Ascending aorta (tissue), 2 donors: ENCODE measurements around the gene RBM5. TPM values are rescaled to one million over a fixed set of nuclear protein-coding genes. Genes with fewer than 3 reads are reported as not detected.
A peak's percentile ranks its signal among the peaks of the same experiment; 100 is the strongest.

ENCODE experiments used
- DNase-seq, 2 donors: peaks; one replicate each; pipeline ENCODE4 v3.0.0-alpha.2; 2019; ENCODE audit warnings: low spot score in 2 of 2
- H3K27ac ChIP-seq, 2 donors: fragments of 200-600 bp; sonication (generic); one replicate each; pipeline ENCODE4 v1.5.1; 2016 to 2017; ENCODE audit warnings: mild to moderate bottlenecking in 1 of 2
- H3K27me3 ChIP-seq: fragments of 200-600 bp; sonication (generic); one replicate; pipeline ENCODE4 v1.5.1; 2017
- H3K36me3 ChIP-seq, 2 donors: fragments of 200-600 bp; sonication (generic); one replicate each; pipeline ENCODE4 v1.5.1; 2016
- H3K4me1 ChIP-seq, 2 donors: fragments of 200-600 bp; sonication (generic); one replicate each; pipeline ENCODE4 v1.5.1; 2016 to 2017; ENCODE audit warnings: mild to moderate bottlenecking in 1 of 2
- H3K4me3 ChIP-seq, 2 donors: fragments of 200-600 bp; sonication (generic); one replicate each; pipeline ENCODE4 v1.5.1; 2016 to 2017; ENCODE audit warnings: mild to moderate bottlenecking in 1 of 2
- H3K9me3 ChIP-seq, 2 donors: fragments of 200-600 bp; sonication (generic); one replicate each; pipeline ENCODE4 v1.5.1; 2016
- intact Hi-C: fragments of 100-400 bp; cut with DNase I; formaldehyde crosslinking; loops from one replicate; pipeline ENCODE4 v1.15.1; 2023
- total RNA-seq: library from RNA; depleted of rRNA; stranded (reverse); fragments of >200 nt; gene quantifications from one replicate; pipeline ENCODE4 v1.1.0, GENCODE V29; 2016
- TF ChIP-seq, protein P1 (sequence below), 3 experiments: fragments of 200-600 bp in 2 of 3; fragments of 450-650 bp in 1 of 3; sonication (generic) in 2 of 3; IDR thresholded peaks; one replicate each; pipeline ENCODE4 v1.5.1; 2016 to 2019; ENCODE audit warnings: antibody characterized with exemption in 3 of 3, mild to moderate bottlenecking in 1 of 3, moderate library complexity in 1 of 3

RBM5 gene
- total RNA-seq = 105 TPM

DNA sequence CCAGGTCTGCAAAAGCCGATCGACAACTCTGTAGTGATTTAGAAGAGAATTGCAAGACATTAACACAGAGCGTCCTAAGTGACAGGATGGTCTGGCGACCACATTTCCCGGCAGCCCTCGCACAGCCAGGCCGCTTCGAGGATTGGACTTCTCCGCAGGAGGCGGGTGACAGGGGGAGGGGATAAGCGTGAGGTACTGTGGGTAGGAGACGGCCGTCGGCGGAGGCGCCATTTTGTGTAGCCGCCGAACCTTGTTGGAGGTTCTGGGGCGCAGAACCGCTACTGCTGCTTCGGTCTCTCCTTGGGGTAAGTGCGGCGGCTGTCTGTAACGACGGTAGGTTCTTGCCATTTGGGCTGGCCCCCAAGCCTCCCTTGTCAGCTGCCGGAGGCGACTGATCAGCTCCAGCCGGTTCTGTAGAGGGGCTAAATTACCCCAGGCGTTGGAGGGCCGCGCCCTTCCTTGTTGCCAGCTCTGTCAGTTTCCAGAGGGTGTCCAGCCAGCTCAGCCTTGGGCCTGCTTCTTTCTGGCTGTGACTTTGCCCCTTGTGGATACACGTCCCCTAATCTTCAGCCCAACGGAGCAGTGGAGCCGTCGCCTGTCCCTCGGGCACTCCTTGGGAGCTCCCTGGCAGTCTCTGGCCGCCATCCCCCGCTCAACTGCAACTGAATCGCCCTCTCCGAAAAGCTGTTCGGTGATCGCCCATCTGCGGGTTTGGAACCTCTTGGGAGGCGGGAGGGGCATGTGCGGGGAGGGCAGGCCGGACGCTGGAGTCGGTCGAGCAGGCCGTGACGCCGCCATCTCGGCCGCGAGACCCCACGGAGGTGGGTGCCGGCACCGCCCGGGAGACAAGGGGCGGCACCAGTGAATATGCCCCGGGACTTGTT lies at the start of gene RBM5:
TSS of gene RBM5 (plus strand) at position 195 of the 884 bp plus-strand sequence. CDS start 1,516 bp downstream, outside the sequence.
- peak; percentile 75 to 96 for DNase-seq
- Histone ChIP-seq H3K36me3 (peaks cover 29 to 35% of the 10 kb centered on the region in 2 donors), H3K4me3 (peak within 1 kb of the TSS; percentile 88 to 91), H3K4me1 (peaks cover 2 to 21% of the 10 kb centered on the region in 2 donors), H3K27me3 (no peaks in the 10 kb centered on the region), H3K9me3 (no peaks in the 10 kb centered on the region), H3K27ac (peak within 1 kb of the TSS; percentile 96 to 97)
- TF ChIP-seq, protein P1, sequence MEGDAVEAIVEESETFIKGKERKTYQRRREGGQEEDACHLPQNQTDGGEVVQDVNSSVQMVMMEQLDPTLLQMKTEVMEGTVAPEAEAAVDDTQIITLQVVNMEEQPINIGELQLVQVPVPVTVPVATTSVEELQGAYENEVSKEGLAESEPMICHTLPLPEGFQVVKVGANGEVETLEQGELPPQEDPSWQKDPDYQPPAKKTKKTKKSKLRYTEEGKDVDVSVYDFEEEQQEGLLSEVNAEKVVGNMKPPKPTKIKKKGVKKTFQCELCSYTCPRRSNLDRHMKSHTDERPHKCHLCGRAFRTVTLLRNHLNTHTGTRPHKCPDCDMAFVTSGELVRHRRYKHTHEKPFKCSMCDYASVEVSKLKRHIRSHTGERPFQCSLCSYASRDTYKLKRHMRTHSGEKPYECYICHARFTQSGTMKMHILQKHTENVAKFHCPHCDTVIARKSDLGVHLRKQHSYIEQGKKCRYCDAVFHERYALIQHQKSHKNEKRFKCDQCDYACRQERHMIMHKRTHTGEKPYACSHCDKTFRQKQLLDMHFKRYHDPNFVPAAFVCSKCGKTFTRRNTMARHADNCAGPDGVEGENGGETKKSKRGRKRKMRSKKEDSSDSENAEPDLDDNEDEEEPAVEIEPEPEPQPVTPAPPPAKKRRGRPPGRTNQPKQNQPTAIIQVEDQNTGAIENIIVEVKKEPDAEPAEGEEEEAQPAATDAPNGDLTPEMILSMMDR (IDR thresholded peaks at IDR 0.05) = no peak
- intact Hi-C loops = loop anchor here (5.0 kb wide), 1 partner anchor 287 kb away; the partner anchor contains the start of gene INKA1

DNA sequence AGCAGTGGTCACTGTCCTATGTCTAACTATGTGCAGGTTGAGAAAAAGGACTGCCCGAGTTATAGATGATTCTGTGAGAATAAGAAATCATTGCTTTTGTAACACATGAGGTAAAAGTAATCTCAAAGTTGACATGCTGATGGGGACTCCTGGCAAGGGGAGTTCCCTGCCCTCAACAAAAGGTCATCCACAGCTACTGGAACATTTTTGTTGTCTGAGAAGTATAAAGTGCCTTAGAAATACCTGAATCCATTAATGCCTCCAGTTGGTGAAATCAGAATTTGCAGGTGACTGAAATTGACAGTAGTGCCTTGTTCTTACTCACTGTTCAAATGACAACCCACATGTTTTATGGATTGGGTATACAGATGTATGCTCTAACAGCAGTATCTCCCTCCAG lies 43.7 kb upstream of the RBM5 start:
- Histone ChIP-seq H3K4me1 (no peaks in the 10 kb centered on the region), H3K27me3 (no peaks in the 10 kb centered on the region), H3K9me3 (no peaks in the 10 kb centered on the region), H3K27ac (no peak overlapping the region), H3K36me3 (peaks cover 17 to 29% of the 10 kb centered on the region in 2 donors), H3K4me3 (no peak overlapping the region)
- intact Hi-C loops = no loop called here
- DNase-seq = no peak
- TF ChIP-seq, protein P1 (IDR thresholded peaks at IDR 0.05) = no peak

DNA sequence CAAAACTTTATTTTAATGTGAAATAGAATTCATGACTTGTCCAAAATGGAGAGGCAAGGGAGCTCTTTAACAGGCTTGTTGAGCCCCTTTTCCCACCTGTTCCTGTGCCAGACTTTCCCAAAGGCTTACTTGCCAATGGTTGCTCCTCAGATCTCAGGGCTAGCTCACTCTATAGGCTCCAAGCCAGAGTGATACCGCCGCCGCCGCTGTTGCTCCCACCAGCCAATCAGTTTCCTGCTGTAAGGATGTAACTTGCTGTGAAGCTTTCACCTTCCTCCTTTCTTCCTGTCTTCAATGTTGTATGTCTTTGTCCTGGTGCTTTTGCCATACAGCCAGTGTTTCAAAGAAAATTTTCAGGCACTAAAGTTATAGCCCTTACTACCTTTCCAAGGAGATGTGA lies 41.3 kb upstream of the RBM5 start:
- no peaks in the 10 kb centered on the region for H3K27me3 ChIP-seq
- no peak for DNase-seq
- H3K27ac ChIP-seq = no peak overlapping the region
- H3K36me3 ChIP-seq = peaks cover 17 to 42% of the 10 kb centered on the region in 2 donors
- no peaks in the 10 kb centered on the region for H3K9me3 ChIP-seq
- TF ChIP-seq, protein P1 (IDR thresholded peaks at IDR 0.05) = no peak
- intact Hi-C loops = no loop called here
- no peaks in the 10 kb centered on the region for H3K4me1 ChIP-seq
- no peak overlapping the region for H3K4me3 ChIP-seq

DNA sequence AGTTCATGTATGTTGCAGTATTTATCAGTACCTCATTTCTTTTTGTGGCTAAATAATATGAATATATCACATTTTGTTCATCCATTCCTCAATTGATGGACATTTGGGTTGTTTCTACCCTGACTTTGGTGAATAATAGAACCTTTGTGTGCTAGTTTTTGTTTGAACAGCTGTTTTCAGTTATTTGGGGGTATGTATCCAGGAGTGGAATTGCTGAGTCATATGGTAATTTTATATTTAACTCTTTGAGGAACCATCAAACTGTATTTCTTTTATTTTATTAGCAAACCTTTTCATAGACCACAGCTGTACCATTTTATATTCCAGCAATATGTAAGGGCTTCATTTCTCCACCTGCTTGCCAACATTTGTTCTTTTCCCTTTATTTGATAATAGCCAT lies 38.4 kb upstream of the RBM5 start:
- Histone ChIP-seq H3K36me3 (peaks cover 36 to 64% of the 10 kb centered on the region in 2 donors), H3K27ac (no peak overlapping the region), H3K4me1 (no peaks in the 10 kb centered on the region), H3K9me3 (no peaks in the 10 kb centered on the region), H3K4me3 (no peak overlapping the region), H3K27me3 (no peaks in the 10 kb centered on the region)
- DNase-seq = no peak
- intact Hi-C loops = no loop called here
- TF ChIP-seq, protein P1 (IDR thresholded peaks at IDR 0.05) = no peak

GRCh38 chr3:50057756-50058155 lies 31.0 kb upstream of the RBM5 start:
- H3K27ac ChIP-seq = no peak overlapping the region
- H3K9me3 ChIP-seq = no peaks in the 10 kb centered on the region
- intact Hi-C loops = no loop called here
- H3K27me3 ChIP-seq = no peaks in the 10 kb centered on the region
- H3K36me3 ChIP-seq = peaks cover 79 to 84% of the 10 kb centered on the region in 2 donors
- TF ChIP-seq, protein P1 (IDR thresholded peaks at IDR 0.05) = no peak
- no peak overlapping the region for H3K4me3 ChIP-seq
- DNase-seq = no peak
- H3K4me1 ChIP-seq = no peaks in the 10 kb centered on the region
